CD4-positive, alpha-beta memory T cell (primary cell): Measurements from ENCODE around the gene SEMA5B. TPM values are rescaled to one million over a fixed set of nuclear protein-coding genes. Genes with fewer than 3 reads are reported as not detected.

ENCODE experiments used
- CTCF ChIA-PET: fragments of 350-600 bp; sonication (Branson Sonifier 250); formaldehyde crosslinking; loops from one replicate; lab custom pipeline; 2021; ENCODE audit warnings: inconsistent platforms; ENCODE audit not compliant: partially characterized antibody; lab: Charles Lee
- POLR2A ChIA-PET: fragments of 350-600 bp; sonication (Branson Sonifier 250); formaldehyde crosslinking; loops from one replicate; lab custom pipeline; 2021; ENCODE audit not compliant: partially characterized antibody; lab: Charles Lee
- DNase-seq, 5 donors: peaks; one replicate each; pipeline versions ENCODE4 v3.0.0 to v3.0.0-alpha.2; 2020 to 2022; ENCODE audit warnings: mixed read lengths in 1 of 5
- H3K27ac ChIP-seq: one replicate; pipeline ENCODE4 v1.7.0; 2013; ENCODE audit warnings: low read depth, low read length
- H3K27me3 ChIP-seq: 2 replicates; pipeline ENCODE4 v1.7.0; 2013; ENCODE audit warnings: mild to moderate bottlenecking, low read length, moderate library complexity; ENCODE audit not compliant: insufficient read depth
- H3K36me3 ChIP-seq: 2 replicates; pipeline ENCODE4 v1.7.0; 2013; ENCODE audit warnings: mild to moderate bottlenecking, low read length, moderate library complexity; ENCODE audit not compliant: insufficient read depth
- H3K4me1 ChIP-seq: 2 replicates; pipeline ENCODE4 v1.7.0; 2013; ENCODE audit warnings: mild to moderate bottlenecking, low read length, moderate library complexity; ENCODE audit not compliant: insufficient read depth
- H3K4me3 ChIP-seq, 2 donors: one replicate each; pipeline ENCODE4 v1.7.0; 2013; ENCODE audit warnings: low read length in 2 of 2, mild to moderate bottlenecking in 1 of 2
- H3K9me3 ChIP-seq, 2 donors: one replicate each; pipeline ENCODE4 v1.7.0; 2013; ENCODE audit warnings: low read length in 2 of 2, control low read depth in 1 of 2; ENCODE audit not compliant: control insufficient read depth in 1 of 2
- H3K27ac Mint-ChIP-seq, 7 donors: one replicate each; pipeline ENCODE4 v1.8.0; 2020 to 2021; ENCODE audit warnings: mixed read lengths in 7 of 7, mild to moderate bottlenecking in 6 of 7, inconsistent platforms in 3 of 7, moderate library complexity in 3 of 7
- H3K27me3 Mint-ChIP-seq, 2 donors: one replicate each; pipeline ENCODE4 v1.8.0; 2020 to 2021; ENCODE audit warnings: mixed read lengths in 2 of 2
- H3K36me3 Mint-ChIP-seq, 2 donors: one replicate each; pipeline ENCODE4 v1.8.0; 2020 to 2021; ENCODE audit warnings: mixed read lengths in 2 of 2, inconsistent platforms in 1 of 2, mild to moderate bottlenecking in 1 of 2
- H3K4me1 Mint-ChIP-seq, 4 donors: one replicate each; pipeline ENCODE4 v1.8.0; 2020 to 2021; ENCODE audit warnings: mixed read lengths in 4 of 4, mild to moderate bottlenecking in 1 of 4
- H3K4me3 Mint-ChIP-seq, 8 donors: one replicate each; pipeline ENCODE4 v1.8.0; 2020 to 2021; ENCODE audit warnings: mixed read lengths in 8 of 8, mild to moderate bottlenecking in 7 of 8, moderate library complexity in 6 of 8, inconsistent platforms in 3 of 8
- H3K9me3 Mint-ChIP-seq, 8 donors: one replicate each; pipeline ENCODE4 v1.8.0; 2020 to 2021; ENCODE audit warnings: mixed read lengths in 8 of 8, mild to moderate bottlenecking in 5 of 8, inconsistent platforms in 3 of 8, moderate library complexity in 1 of 8
- intact Hi-C: fragments of 100-400 bp; cut with micrococcal nuclease; formaldehyde crosslinking; loops from one replicate; pipeline ENCODE4 v1.15.1; 2023
- polyA plus RNA-seq, 2 donors: library from polyadenylated mRNA; unstranded; fragments of 300-500 nt; fragmentation: Illumina TruSeq; gene quantifications; one replicate each; pipeline ENCODE4 v1.2.3, GENCODE V29; 2021
- total RNA-seq, 2 experiments: library from RNA; stranded (reverse); gene quantifications; one replicate each; pipeline ENCODE4 v1.2.3, GENCODE V29; 2021

SEMA5B gene
- total and polyA plus RNA-seq, 4 experiments from 2014 or later, result not detected

DNA sequence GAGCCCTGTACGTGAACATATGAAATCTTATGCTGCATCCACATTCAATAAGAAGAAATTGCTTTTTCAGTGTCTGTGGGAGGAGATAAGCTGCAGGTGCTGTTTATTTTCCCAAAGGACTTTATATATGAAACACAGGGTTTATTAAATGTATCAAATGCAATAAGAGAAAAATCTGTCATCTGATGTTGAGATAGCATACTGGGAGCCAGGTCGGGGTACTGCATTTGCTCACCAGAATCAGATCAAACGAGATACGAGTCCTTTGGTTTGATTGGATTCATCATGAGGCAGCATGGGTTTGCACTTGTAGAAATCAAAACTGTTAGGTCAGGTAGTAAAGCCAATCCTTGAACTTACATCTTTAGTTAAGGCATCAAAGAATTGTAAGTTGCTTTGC lies 141.3 kb downstream of the SEMA5B start:
- intact Hi-C loops, result no loop called here
- H3K27me3 ChIP-seq, result no peaks in the 10 kb centered on the region
- DNase-seq, result no peak
- Mint-ChIP-seq H3K4me1 (peaks cover 0 to 5% (median 2%) of the 10 kb centered on the region in 4 donors), H3K4me3 (no peak overlapping the region), H3K36me3 (peaks cover 6 to 10% of the 10 kb centered on the region in 2 donors), H3K27ac (no peak overlapping the region), H3K27me3 (no peaks in the 10 kb centered on the region), H3K9me3 (no peaks in the 10 kb centered on the region)
- no peaks in the 10 kb centered on the region for H3K36me3 ChIP-seq
- ChIA-PET CTCF (interaction anchor here (0.6 kb wide), 1 partner anchor 142 kb away, joined by 3 read pairs; no protein-coding TSS in a partner anchor), POLR2A (no interaction called here)
- H3K9me3 ChIP-seq, result no peaks in the 10 kb centered on the region
- no peak overlapping the region for H3K27ac ChIP-seq
- H3K4me1 ChIP-seq, result no peaks in the 10 kb centered on the region
- no peak overlapping the region for H3K4me3 ChIP-seq

DNA sequence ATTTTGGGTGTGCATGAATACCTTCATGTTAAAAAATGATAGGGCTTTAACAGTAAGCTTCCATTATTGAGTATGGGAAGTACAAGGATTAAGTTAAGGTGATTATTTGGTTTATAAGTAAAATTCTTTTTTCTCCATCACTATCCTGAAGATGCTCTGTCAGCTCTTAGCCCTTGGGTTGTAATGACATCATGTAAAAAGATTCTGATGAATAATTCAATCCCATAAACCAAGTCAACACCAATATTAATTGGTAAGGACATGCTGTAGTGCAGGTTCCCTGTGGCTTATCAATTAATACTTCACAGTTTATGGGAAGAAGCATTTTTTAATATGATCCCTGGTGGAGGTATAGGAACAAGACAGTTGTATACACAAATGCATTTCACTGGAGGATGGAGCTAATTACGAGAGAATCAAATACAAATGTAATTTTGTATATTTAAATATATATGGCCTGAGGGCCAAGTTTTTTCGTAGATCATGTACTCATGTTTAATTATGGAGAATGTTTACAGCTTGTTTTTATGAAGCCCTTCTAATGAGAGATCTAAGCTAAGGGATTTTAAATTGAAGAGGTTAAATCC lies 145.1 kb downstream of the SEMA5B start:
- ChIA-PET POLR2A (no interaction called here), CTCF (no interaction called here)
- no peaks in the 10 kb centered on the region for H3K27me3 ChIP-seq
- H3K36me3 ChIP-seq, result no peaks in the 10 kb centered on the region
- no peak overlapping the region for H3K4me3 ChIP-seq
- Mint-ChIP-seq H3K36me3 (peaks cover 22 to 27% of the 10 kb centered on the region in 2 donors), H3K9me3 (no peaks in the 10 kb centered on the region), H3K4me3 (no peak overlapping the region), H3K27ac (no peak overlapping the region), H3K4me1 (no peaks in the 10 kb centered on the region), H3K27me3 (no peaks in the 10 kb centered on the region)
- intact Hi-C loops, result no loop called here
- no peaks in the 10 kb centered on the region for H3K4me1 ChIP-seq
- no peak for DNase-seq
- no peaks in the 10 kb centered on the region for H3K9me3 ChIP-seq
- H3K27ac ChIP-seq, result no peak overlapping the region

DNA sequence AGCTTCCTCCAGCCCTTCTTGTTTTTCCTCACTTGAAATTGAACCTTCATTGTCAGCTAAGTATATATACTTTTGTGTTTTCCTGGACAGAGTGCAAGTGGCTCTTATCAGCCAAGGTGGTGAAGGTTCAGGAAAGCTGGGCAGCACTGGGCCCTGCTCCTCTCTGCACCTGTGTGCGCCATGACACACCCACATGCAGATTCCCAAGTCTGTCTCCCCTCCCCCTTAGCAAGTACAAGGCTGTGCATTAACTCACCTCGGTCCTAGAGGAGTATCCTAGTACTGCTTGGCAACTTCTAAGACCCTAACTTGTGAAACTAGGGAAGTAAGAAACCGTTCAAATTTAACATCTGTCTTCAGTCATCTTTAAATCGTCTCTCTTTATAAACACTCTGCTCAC lies 146.9 kb downstream of the SEMA5B start:
- no peak overlapping the region for H3K4me3 Mint-ChIP-seq

DNA sequence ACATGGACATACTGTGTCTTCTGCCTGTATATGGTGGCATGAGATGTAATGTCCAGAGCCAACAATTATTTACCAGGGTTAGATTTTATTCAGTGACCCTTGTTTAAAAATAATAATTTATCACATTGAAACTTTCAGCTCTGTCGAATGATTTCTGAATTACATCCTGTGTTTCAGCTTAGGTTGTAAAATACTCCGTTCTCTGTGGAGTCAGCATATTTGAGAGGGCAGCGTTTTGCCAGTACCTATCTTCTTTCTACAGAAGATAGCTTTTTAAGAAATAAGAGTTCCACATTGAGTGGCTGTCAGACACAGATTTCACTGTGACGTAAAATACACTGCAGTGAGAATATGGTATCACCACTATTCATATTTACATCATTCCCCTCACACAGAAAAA lies 147.4 kb downstream of the SEMA5B start:
- CTCF ChIA-PET, result no interaction called here
- intact Hi-C loops, result no loop called here
- H3K27me3 Mint-ChIP-seq, result no peaks in the 10 kb centered on the region

More for the DNA sequence above, 146.9 kb downstream of the SEMA5B start:
- intact Hi-C loops, result no loop called here
- H3K36me3 Mint-ChIP-seq, result peaks cover 23 to 25% of the 10 kb centered on the region in 2 donors
- peaks cover 0 to under 1% (median 0%) of the 10 kb centered on the region in 8 donors for H3K9me3 Mint-ChIP-seq
- Histone ChIP-seq H3K9me3 (no peaks in the 10 kb centered on the region), H3K4me1 (peaks cover 9% of the 10 kb centered on the region), H3K27ac (no peak overlapping the region), H3K27me3 (no peaks in the 10 kb centered on the region), H3K4me3 (no peak overlapping the region), H3K36me3 (no peaks in the 10 kb centered on the region)
- CTCF ChIA-PET, result no interaction called here
- peaks cover 4 to 10% (median 8%) of the 10 kb centered on the region in 4 donors for H3K4me1 Mint-ChIP-seq
- DNase-seq, result no peak
- POLR2A ChIA-PET, result no interaction called here
- no peaks in the 10 kb centered on the region for H3K27me3 Mint-ChIP-seq
- H3K27ac Mint-ChIP-seq, result no peak overlapping the region

DNA sequence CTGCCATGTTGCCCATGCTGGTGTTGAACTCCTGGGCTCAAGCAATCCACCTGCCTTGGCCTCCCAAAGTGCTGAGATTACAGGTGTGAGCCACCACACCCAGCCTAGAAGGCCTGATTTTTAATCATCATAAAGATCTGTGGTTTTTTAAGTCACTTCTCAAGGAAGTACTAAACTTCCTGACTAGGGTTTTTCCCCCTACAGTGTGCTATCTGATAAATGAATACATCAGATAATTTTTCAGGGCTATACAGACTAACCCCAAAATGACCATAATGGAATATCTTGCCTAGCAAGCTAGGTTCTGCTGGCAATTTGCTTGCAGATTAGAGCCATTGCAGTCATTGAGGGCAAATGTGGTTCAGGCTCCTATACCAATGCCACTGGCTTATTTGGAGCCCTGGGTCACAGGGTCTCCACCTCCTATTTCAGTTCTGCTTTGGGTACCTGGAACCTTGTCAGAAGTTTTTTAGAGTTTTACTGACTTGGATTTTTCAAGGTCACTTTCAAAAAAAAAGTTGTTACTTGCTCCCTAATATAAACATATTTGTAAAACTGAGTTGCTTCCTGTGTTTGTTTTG lies 151.9 kb downstream of the SEMA5B start:
- H3K36me3 ChIP-seq, result no peaks in the 10 kb centered on the region
- POLR2A ChIA-PET, result no interaction called here

More for the DNA sequence above, 147.4 kb downstream of the SEMA5B start:
- Histone ChIP-seq H3K36me3 (no peaks in the 10 kb centered on the region), H3K4me3 (no peak overlapping the region), H3K4me1 (peaks cover 13% of the 10 kb centered on the region), H3K27me3 (no peaks in the 10 kb centered on the region), H3K9me3 (no peaks in the 10 kb centered on the region), H3K27ac (no peak overlapping the region)
- H3K9me3 Mint-ChIP-seq, result peaks cover 0 to 4% (median 0%) of the 10 kb centered on the region in 8 donors
- peaks cover 23 to 25% of the 10 kb centered on the region in 2 donors for H3K36me3 Mint-ChIP-seq
- H3K27ac Mint-ChIP-seq, result no peak overlapping the region
- H3K4me3 Mint-ChIP-seq, result no peak overlapping the region
- POLR2A ChIA-PET, result no interaction called here
- no peak for DNase-seq
- peaks cover 7 to 15% (median 11%) of the 10 kb centered on the region in 4 donors for H3K4me1 Mint-ChIP-seq

DNA sequence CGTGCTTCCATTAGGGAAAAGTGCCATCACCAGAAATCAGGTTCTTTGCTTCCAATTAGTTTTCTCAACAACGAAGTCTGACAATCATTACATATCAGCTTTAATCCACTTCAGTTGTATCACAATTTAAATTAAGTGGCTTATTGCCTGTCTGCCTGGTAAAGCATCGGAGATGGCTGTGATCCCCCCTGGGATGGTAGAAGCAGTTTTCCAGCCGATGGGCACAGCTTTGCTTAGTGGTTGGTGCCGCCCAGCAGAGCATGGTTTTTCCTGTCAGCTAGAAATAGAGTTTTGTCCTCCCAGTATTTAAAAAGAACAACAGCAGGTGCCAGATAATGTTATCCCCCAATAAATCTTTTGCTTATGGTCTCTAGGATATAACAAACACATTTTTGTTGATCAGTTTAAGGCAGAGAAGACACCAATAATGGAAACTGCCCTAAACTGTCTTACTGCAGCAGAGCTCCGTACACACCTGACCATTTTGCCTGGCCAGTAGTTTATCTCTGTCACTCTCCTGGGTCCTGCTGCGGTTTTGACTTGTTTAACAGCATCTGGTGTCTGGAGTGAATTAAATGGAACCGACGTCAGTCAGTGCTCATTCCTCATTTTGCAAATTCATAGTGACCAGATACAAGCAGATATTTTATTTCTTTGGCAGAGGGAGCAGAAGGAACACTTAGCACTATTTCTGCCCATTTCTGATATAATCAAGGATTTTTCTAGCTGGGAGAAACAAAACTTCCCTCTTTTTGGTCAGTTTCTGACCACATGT lies 153.6 kb downstream of the SEMA5B start:
- Mint-ChIP-seq H3K27ac (no peak overlapping the region), H3K36me3 (peaks cover 24 to 31% of the 10 kb centered on the region in 2 donors), H3K27me3 (no peaks in the 10 kb centered on the region), H3K4me3 (no peak overlapping the region), H3K4me1 (peaks cover 11 to 26% (median 15%) of the 10 kb centered on the region in 4 donors), H3K9me3 (peaks cover 0 to 8% (median 0%) of the 10 kb centered on the region in 8 donors)
- POLR2A ChIA-PET, result interaction anchor here (0.6 kb wide), 1 partner anchor 511 kb away, joined by 3 read pairs; no protein-coding TSS in a partner anchor
- H3K27me3 ChIP-seq, result no peaks in the 10 kb centered on the region
- H3K9me3 ChIP-seq, result no peaks in the 10 kb centered on the region
- H3K36me3 ChIP-seq, result no peaks in the 10 kb centered on the region
- CTCF ChIA-PET, result no interaction called here
- DNase-seq, result no peak
- H3K27ac ChIP-seq, result no peak overlapping the region
- H3K4me1 ChIP-seq, result peaks cover 19% of the 10 kb centered on the region
- intact Hi-C loops, result no loop called here
- H3K4me3 ChIP-seq, result no peak overlapping the region

More for the DNA sequence above, 151.9 kb downstream of the SEMA5B start:
- Mint-ChIP-seq H3K9me3 (peaks cover 0 to 8% (median 0%) of the 10 kb centered on the region in 8 donors), H3K4me3 (peak overlapping the region in 3 of 8 donors; percentile 12 to 38 (median 20)), H3K4me1 (peaks cover 11 to 26% (median 15%) of the 10 kb centered on the region in 4 donors), H3K27me3 (no peaks in the 10 kb centered on the region), H3K36me3 (peaks cover 32 to 38% of the 10 kb centered on the region in 2 donors), H3K27ac (peak overlapping the region in 2 of 7 donors; percentile 24 to 39)
- Histone ChIP-seq H3K27ac (no peak overlapping the region), H3K27me3 (no peaks in the 10 kb centered on the region), H3K4me3 (no peak overlapping the region), H3K4me1 (peaks cover 19% of the 10 kb centered on the region), H3K9me3 (no peaks in the 10 kb centered on the region)
- intact Hi-C loops, result no loop called here
- CTCF ChIA-PET, result interaction anchor here (0.8 kb wide), 1 partner anchor 244 kb away, joined by 3 read pairs; no protein-coding TSS in a partner anchor
- DNase-seq, result peak in 1 of 5 donors; percentile 2

DNA sequence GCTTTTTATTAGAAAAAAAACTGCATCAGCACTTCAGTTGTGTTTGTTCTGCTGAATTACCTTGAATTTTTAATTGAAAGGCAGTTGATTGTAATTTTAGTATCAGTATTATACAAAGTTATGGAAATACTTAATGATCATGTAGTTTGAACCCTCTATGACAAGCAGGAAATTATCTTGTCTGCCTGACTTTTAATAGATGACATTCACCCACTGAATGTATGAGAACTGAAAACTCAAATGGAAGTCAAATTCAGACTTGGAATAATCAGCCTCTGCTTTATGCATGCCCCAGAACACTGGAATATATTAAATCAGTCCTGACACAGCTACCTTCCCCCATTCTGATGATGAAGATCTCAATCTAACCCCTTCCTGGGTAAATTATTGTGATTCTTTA lies 159.2 kb downstream of the SEMA5B start:
- peaks cover 21 to 25% of the 10 kb centered on the region in 2 donors for H3K36me3 Mint-ChIP-seq

More for the DNA sequence above, 159.2 kb downstream of the SEMA5B start:
- no peaks in the 10 kb centered on the region for H3K9me3 ChIP-seq
- Mint-ChIP-seq H3K9me3 (no peaks in the 10 kb centered on the region), H3K27ac (no peak overlapping the region), H3K4me3 (no peak overlapping the region), H3K27me3 (no peaks in the 10 kb centered on the region), H3K4me1 (no peaks in the 10 kb centered on the region)
- no peak for DNase-seq
- intact Hi-C loops, result no loop called here
- no peak overlapping the region for H3K4me3 ChIP-seq
- H3K4me1 ChIP-seq, result no peaks in the 10 kb centered on the region
- no peak overlapping the region for H3K27ac ChIP-seq
- no peaks in the 10 kb centered on the region for H3K36me3 ChIP-seq
- POLR2A ChIA-PET, result no interaction called here
- CTCF ChIA-PET, result interaction anchor here (1.7 kb wide), 1 partner anchor 113 kb away, joined by 3 read pairs; no protein-coding TSS in a partner anchor
- no peaks in the 10 kb centered on the region for H3K27me3 ChIP-seq
